ENCODE results near the gene DCC. TPM values are rescaled to one million over a fixed set of nuclear protein-coding genes. Genes with fewer than 3 reads are reported as not detected.

Gene DCC
- total RNA-seq, 1 donor from 2014 or later = under 0.01 TPM

- H3K27me3 ChIP-seq (ENCODE audit: control insufficient read depth in 3 of 3, insufficient read depth in 3 of 3, low read length in 3 of 3) = no peaks in the 10 kb centered on the region
- no peak overlapping the region for H3K27ac ChIP-seq (ENCODE audit: low read depth, low read length)
- H3K9ac ChIP-seq (ENCODE audit: low read depth in 1 of 3, low read length in 3 of 3) = no peak overlapping the region
- H3K9me3 ChIP-seq (ENCODE audit: control insufficient read depth in 3 of 3, low read length in 3 of 3) = no peaks in the 10 kb centered on the region
- H3K4me1 ChIP-seq (ENCODE audit: control insufficient read depth in 3 of 3, insufficient read depth in 3 of 3, low read length in 3 of 3) = no peaks in the 10 kb centered on the region
- H3K4me3 ChIP-seq (ENCODE audit: low read length in 3 of 3) = no peak overlapping the region
- H3K36me3 ChIP-seq (ENCODE audit: control insufficient read depth in 3 of 3, insufficient read depth in 3 of 3, low read length in 3 of 3) = no peaks in the 10 kb centered on the region
Measured at GRCh38 chr18:53531187-53531586, 1191.2 kb downstream of the DCC start.

GRCh38 chr18:53531896-53532295 lies 1191.9 kb downstream of the DCC start:
- H3K27me3 ChIP-seq (ENCODE audit: control insufficient read depth in 3 of 3, insufficient read depth in 3 of 3, low read length in 3 of 3) = no peaks in the 10 kb centered on the region
- H3K4me3 ChIP-seq (ENCODE audit: low read length in 3 of 3) = no peak overlapping the region
- no peaks in the 10 kb centered on the region for H3K4me1 ChIP-seq (ENCODE audit: control insufficient read depth in 3 of 3, insufficient read depth in 3 of 3, low read length in 3 of 3)
- H3K36me3 ChIP-seq (ENCODE audit: control insufficient read depth in 3 of 3, insufficient read depth in 3 of 3, low read length in 3 of 3) = no peaks in the 10 kb centered on the region
- H3K9me3 ChIP-seq (ENCODE audit: control insufficient read depth in 3 of 3, low read length in 3 of 3) = no peaks in the 10 kb centered on the region
- no peak overlapping the region for H3K27ac ChIP-seq (ENCODE audit: low read depth, low read length)
- H3K9ac ChIP-seq (ENCODE audit: low read depth in 1 of 3, low read length in 3 of 3) = no peak overlapping the region

DNA sequence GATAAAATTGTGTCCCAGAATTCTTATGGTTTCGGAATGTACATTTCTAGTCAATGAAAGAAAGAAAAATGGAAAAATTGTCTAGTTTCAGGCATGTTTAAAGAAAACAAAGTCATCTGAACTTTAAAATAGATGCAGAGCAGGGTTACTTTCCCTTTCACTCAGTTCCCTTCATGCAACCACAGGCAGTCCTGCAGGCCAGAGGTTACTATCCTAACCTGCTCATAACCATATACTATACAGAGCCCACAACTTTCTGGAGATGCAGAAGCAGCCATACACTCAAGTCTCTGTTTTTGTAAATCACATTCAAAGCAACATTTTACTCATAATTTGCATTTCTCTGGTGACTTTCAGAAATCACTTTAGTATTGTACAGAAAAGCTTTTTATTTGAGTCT lies 1194.2 kb downstream of the DCC start:
- Histone ChIP-seq H3K9me3 (ENCODE audit: control insufficient read depth in 3 of 3, low read length in 3 of 3) (no peaks in the 10 kb centered on the region), H3K4me1 (ENCODE audit: control insufficient read depth in 3 of 3, insufficient read depth in 3 of 3, low read length in 3 of 3) (no peaks in the 10 kb centered on the region), H3K27ac (ENCODE audit: low read depth, low read length) (no peak overlapping the region), H3K27me3 (ENCODE audit: control insufficient read depth in 3 of 3, insufficient read depth in 3 of 3, low read length in 3 of 3) (no peaks in the 10 kb centered on the region), H3K4me3 (ENCODE audit: low read length in 3 of 3) (no peak overlapping the region), H3K36me3 (ENCODE audit: control insufficient read depth in 3 of 3, insufficient read depth in 3 of 3, low read length in 3 of 3) (no peaks in the 10 kb centered on the region), H3K9ac (ENCODE audit: low read depth in 1 of 3, low read length in 3 of 3) (no peak overlapping the region)

- Histone ChIP-seq H3K9ac (ENCODE audit: low read depth in 1 of 3, low read length in 3 of 3) (no peak overlapping the region), H3K4me1 (ENCODE audit: control insufficient read depth in 3 of 3, insufficient read depth in 3 of 3, low read length in 3 of 3) (no peaks in the 10 kb centered on the region), H3K27ac (ENCODE audit: low read depth, low read length) (no peak overlapping the region), H3K27me3 (ENCODE audit: control insufficient read depth in 3 of 3, insufficient read depth in 3 of 3, low read length in 3 of 3) (no peaks in the 10 kb centered on the region), H3K4me3 (ENCODE audit: low read length in 3 of 3) (no peak overlapping the region), H3K36me3 (ENCODE audit: control insufficient read depth in 3 of 3, insufficient read depth in 3 of 3, low read length in 3 of 3) (no peaks in the 10 kb centered on the region), H3K9me3 (ENCODE audit: control insufficient read depth in 3 of 3, low read length in 3 of 3) (no peaks in the 10 kb centered on the region)
Measured at GRCh38 chr18:53534695-53535094, 1194.7 kb downstream of the DCC start.

- Histone ChIP-seq H3K36me3 (ENCODE audit: control insufficient read depth in 3 of 3, insufficient read depth in 3 of 3, low read length in 3 of 3) (no peaks in the 10 kb centered on the region), H3K4me1 (ENCODE audit: control insufficient read depth in 3 of 3, insufficient read depth in 3 of 3, low read length in 3 of 3) (no peaks in the 10 kb centered on the region), H3K9me3 (ENCODE audit: control insufficient read depth in 3 of 3, low read length in 3 of 3) (no peaks in the 10 kb centered on the region), H3K27ac (ENCODE audit: low read depth, low read length) (no peak overlapping the region), H3K27me3 (ENCODE audit: control insufficient read depth in 3 of 3, insufficient read depth in 3 of 3, low read length in 3 of 3) (no peaks in the 10 kb centered on the region), H3K4me3 (ENCODE audit: low read length in 3 of 3) (no peak overlapping the region), H3K9ac (ENCODE audit: low read depth in 1 of 3, low read length in 3 of 3) (no peak overlapping the region)
Measured at GRCh38 chr18:53536908-53537307, 1196.9 kb downstream of the DCC start.

DNA sequence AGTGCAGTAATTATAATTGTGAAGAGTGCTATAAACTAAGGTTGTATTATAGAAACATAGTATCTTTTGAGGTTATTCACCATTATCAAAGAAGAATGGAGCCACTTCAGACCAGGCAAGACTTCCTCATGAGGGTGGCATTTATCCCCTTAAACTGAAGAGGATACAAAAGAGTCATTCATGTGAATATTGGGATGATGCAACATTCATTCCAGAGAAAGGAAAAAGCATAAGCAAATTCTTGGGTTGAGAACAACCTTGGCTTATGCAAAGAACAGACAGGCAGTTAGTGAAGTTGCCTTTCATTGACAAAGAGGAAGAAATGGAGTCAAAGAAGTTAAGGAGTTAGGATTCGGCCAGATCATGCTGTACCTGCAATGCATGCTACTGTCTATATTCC lies 1201.9 kb downstream of the DCC start:
- no peaks in the 10 kb centered on the region for H3K36me3 ChIP-seq (ENCODE audit: control insufficient read depth in 3 of 3, insufficient read depth in 3 of 3, low read length in 3 of 3)
- H3K9me3 ChIP-seq (ENCODE audit: control insufficient read depth in 3 of 3, low read length in 3 of 3) = no peaks in the 10 kb centered on the region
- no peaks in the 10 kb centered on the region for H3K4me1 ChIP-seq (ENCODE audit: control insufficient read depth in 3 of 3, insufficient read depth in 3 of 3, low read length in 3 of 3)
- no peak overlapping the region for H3K4me3 ChIP-seq (ENCODE audit: low read length in 3 of 3)
- no peak overlapping the region for H3K27ac ChIP-seq (ENCODE audit: low read depth, low read length)
- H3K27me3 ChIP-seq (ENCODE audit: control insufficient read depth in 3 of 3, insufficient read depth in 3 of 3, low read length in 3 of 3) = no peaks in the 10 kb centered on the region
- H3K9ac ChIP-seq (ENCODE audit: low read depth in 1 of 3, low read length in 3 of 3) = no peak overlapping the region

- no peaks in the 10 kb centered on the region for H3K27me3 ChIP-seq (ENCODE audit: control insufficient read depth in 3 of 3, insufficient read depth in 3 of 3, low read length in 3 of 3)
- no peak overlapping the region for H3K27ac ChIP-seq (ENCODE audit: low read depth, low read length)
- H3K4me1 ChIP-seq (ENCODE audit: control insufficient read depth in 3 of 3, insufficient read depth in 3 of 3, low read length in 3 of 3) = no peaks in the 10 kb centered on the region
- no peaks in the 10 kb centered on the region for H3K9me3 ChIP-seq (ENCODE audit: control insufficient read depth in 3 of 3, low read length in 3 of 3)
- H3K36me3 ChIP-seq (ENCODE audit: control insufficient read depth in 3 of 3, insufficient read depth in 3 of 3, low read length in 3 of 3) = no peaks in the 10 kb centered on the region
- no peak overlapping the region for H3K9ac ChIP-seq (ENCODE audit: low read depth in 1 of 3, low read length in 3 of 3)
- H3K4me3 ChIP-seq (ENCODE audit: low read length in 3 of 3) = no peak overlapping the region
Measured at GRCh38 chr18:53543711-53544110, 1203.7 kb downstream of the DCC start.

GRCh38 chr18:53544917-53545316 lies 1204.9 kb downstream of the DCC start:
- H3K9ac ChIP-seq (ENCODE audit: low read depth in 1 of 3, low read length in 3 of 3) = no peak overlapping the region
- H3K9me3 ChIP-seq (ENCODE audit: control insufficient read depth in 3 of 3, low read length in 3 of 3) = no peaks in the 10 kb centered on the region
- H3K4me3 ChIP-seq (ENCODE audit: low read length in 3 of 3) = no peak overlapping the region
- no peaks in the 10 kb centered on the region for H3K4me1 ChIP-seq (ENCODE audit: control insufficient read depth in 3 of 3, insufficient read depth in 3 of 3, low read length in 3 of 3)
- no peak overlapping the region for H3K27ac ChIP-seq (ENCODE audit: low read depth, low read length)
- no peaks in the 10 kb centered on the region for H3K27me3 ChIP-seq (ENCODE audit: control insufficient read depth in 3 of 3, insufficient read depth in 3 of 3, low read length in 3 of 3)
- H3K36me3 ChIP-seq (ENCODE audit: control insufficient read depth in 3 of 3, insufficient read depth in 3 of 3, low read length in 3 of 3) = no peaks in the 10 kb centered on the region

DNA sequence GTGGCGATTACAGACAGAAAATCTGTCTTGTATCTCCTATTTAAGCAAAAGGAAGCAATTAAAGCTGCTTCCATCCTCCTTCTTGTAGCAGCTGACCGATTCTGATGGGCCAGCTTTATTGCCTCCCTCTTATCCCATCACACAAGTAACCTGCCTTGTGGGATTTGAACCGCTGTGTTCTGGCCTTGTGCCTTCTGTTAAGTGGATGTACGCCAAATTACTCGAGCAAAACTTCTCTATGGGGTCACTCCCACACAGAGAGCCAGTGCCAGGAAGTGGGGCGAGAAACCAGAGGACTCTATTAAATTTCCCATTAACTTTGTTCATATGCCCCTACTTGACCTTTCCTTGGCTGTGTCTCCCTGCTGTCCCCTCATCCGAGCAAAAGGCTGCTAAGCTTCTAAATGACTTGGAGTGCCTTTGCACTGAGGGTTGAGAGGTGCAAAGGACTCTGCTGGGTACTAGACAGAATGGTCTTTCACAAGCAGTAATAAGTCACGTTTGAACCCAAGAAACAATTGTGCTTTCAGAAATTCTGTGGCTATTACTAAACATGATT lies 1212.0 kb downstream of the DCC start:
- H3K4me1 ChIP-seq (ENCODE audit: control insufficient read depth in 3 of 3, insufficient read depth in 3 of 3, low read length in 3 of 3) = no peaks in the 10 kb centered on the region
- H3K36me3 ChIP-seq (ENCODE audit: control insufficient read depth in 3 of 3, insufficient read depth in 3 of 3, low read length in 3 of 3) = no peaks in the 10 kb centered on the region

DNA sequence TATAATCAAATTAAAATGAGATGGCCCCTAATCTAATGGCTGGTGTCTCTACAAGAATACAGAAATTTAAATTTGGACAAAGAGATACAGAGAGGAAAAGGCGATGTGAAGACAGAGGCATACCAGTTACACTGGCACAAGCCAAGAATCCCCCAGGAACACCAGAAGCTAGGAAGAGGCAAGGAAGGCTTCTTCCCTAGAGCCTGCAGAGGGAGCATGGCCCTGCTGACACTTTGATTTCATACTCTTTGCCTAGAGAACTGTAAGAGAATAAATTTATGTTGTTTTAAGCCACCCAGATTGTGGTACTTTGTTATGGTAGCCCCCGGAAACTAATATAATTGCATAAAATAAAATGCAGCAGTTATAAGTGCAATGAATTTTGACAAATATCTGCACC lies 1213.0 kb downstream of the DCC start:
- H3K27ac ChIP-seq (ENCODE audit: low read depth, low read length) = no peak overlapping the region
- H3K36me3 ChIP-seq (ENCODE audit: control insufficient read depth in 3 of 3, insufficient read depth in 3 of 3, low read length in 3 of 3) = no peaks in the 10 kb centered on the region

More for the DNA sequence above, 1212.0 kb downstream of the DCC start:
- H3K9me3 ChIP-seq (ENCODE audit: control insufficient read depth in 3 of 3, low read length in 3 of 3) = no peaks in the 10 kb centered on the region
- H3K27ac ChIP-seq (ENCODE audit: low read depth, low read length) = no peak overlapping the region
- H3K4me3 ChIP-seq (ENCODE audit: low read length in 3 of 3) = no peak overlapping the region
- H3K9ac ChIP-seq (ENCODE audit: low read depth in 1 of 3, low read length in 3 of 3) = no peak overlapping the region
- H3K27me3 ChIP-seq (ENCODE audit: control insufficient read depth in 3 of 3, insufficient read depth in 3 of 3, low read length in 3 of 3) = no peaks in the 10 kb centered on the region

GRCh38 chr18:53556450-53556849 lies 1216.5 kb downstream of the DCC start:
- no peaks in the 10 kb centered on the region for H3K4me1 ChIP-seq (ENCODE audit: control insufficient read depth in 3 of 3, insufficient read depth in 3 of 3, low read length in 3 of 3)
- no peaks in the 10 kb centered on the region for H3K27me3 ChIP-seq (ENCODE audit: control insufficient read depth in 3 of 3, insufficient read depth in 3 of 3, low read length in 3 of 3)
- no peak overlapping the region for H3K9ac ChIP-seq (ENCODE audit: low read depth in 1 of 3, low read length in 3 of 3)
- H3K27ac ChIP-seq (ENCODE audit: low read depth, low read length) = no peak overlapping the region
- peaks cover 0 to 2% (median 0%) of the 10 kb centered on the region in 3 donors for H3K9me3 ChIP-seq (ENCODE audit: control insufficient read depth in 3 of 3, low read length in 3 of 3)
- no peak overlapping the region for H3K4me3 ChIP-seq (ENCODE audit: low read length in 3 of 3)
- no peaks in the 10 kb centered on the region for H3K36me3 ChIP-seq (ENCODE audit: control insufficient read depth in 3 of 3, insufficient read depth in 3 of 3, low read length in 3 of 3)

More for the DNA sequence above, 1213.0 kb downstream of the DCC start:
- no peaks in the 10 kb centered on the region for H3K9me3 ChIP-seq (ENCODE audit: control insufficient read depth in 3 of 3, low read length in 3 of 3)
- no peaks in the 10 kb centered on the region for H3K4me1 ChIP-seq (ENCODE audit: control insufficient read depth in 3 of 3, insufficient read depth in 3 of 3, low read length in 3 of 3)
- no peak overlapping the region for H3K4me3 ChIP-seq (ENCODE audit: low read length in 3 of 3)
- H3K27me3 ChIP-seq (ENCODE audit: control insufficient read depth in 3 of 3, insufficient read depth in 3 of 3, low read length in 3 of 3) = no peaks in the 10 kb centered on the region
- H3K9ac ChIP-seq (ENCODE audit: low read depth in 1 of 3, low read length in 3 of 3) = no peak overlapping the region
